ENCODE results near the gene HNRNPLL. TPM values are rescaled to one million over a fixed set of nuclear protein-coding genes. Genes with fewer than 3 reads are reported as not detected.

Gene HNRNPLL
- total RNA-seq, 1 donor from 2014 or later: 55.9 TPM

DNA sequence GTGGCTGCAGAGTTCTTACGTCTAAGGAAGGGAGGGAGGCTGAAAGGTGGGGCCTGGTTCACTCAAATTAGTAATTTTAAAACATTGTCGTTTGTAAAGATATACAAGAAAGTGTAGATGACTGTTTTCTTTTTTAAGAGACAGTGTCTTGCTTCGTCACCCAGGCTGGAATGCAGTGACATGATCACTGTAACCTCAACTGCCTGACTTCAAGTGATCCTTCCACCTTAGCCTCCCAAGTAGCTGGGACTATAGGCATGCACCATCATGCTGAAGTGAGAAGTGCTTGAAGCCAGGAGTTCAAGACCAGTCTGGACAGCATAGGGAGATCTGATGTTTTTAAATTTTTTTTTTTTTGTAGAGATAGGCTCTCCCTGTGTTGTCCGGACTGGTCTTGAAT, 52.9 kb downstream of the HNRNPLL start:
- no peak overlapping the region for H3K27ac Mint-ChIP-seq (ENCODE audit: unreplicated experiment)
- no peak overlapping the region for H3K4me3 Mint-ChIP-seq (ENCODE audit: unreplicated experiment)

DNA sequence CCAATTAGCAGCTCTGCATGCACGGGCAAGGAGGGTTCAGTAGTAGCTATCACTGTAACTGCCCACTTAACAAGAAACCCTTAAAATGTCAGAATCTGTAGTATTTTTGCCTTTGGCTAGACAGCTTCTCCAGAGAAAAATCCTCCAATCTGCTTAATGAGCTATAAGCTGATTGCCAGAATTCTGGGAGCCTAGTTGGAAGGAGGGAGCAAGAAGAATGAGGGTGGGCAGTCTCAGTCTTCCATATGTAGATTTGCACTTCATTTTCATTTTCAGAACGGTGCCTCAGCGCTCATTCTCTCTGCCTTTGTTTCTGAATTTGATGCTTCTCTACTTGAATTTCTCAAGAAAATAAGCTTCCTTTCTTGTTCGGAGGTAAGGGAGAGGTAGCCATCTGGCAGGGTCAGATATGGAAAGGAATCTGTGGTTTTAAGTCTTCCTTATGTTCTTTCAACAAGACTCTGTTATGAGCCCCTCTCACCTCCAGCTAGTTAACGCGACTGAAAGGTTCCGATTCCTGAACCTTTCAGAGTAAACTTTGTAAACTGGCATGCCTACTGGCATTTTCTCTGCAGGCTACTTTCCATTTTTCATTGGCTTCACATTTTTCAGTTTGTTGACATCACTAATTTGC, 53.5 kb downstream of the HNRNPLL start:
- no peak for FAIRE-seq
- Histone ChIP-seq H3K9ac (ENCODE audit: low read length) (no peak overlapping the region), H3K27ac (ENCODE audit: low read depth, low read length) (no peak overlapping the region), H3K27me3 (ENCODE audit: insufficient read depth, low read length) (no peaks in the 10 kb centered on the region), H3K4me3 (ENCODE audit: insufficient read depth, low read depth, low read length) (no peak overlapping the region), H3K4me2 (ENCODE audit: low read length) (no peak overlapping the region), H3K9me3 (ENCODE audit: insufficient read depth, low read depth, low read length) (no peaks in the 10 kb centered on the region), H2AFZ (ENCODE audit: low read depth, low read length) (no peak overlapping the region), H4K20me1 (ENCODE audit: insufficient read depth, low read length) (no peaks in the 10 kb centered on the region), H3K79me2 (ENCODE audit: insufficient read depth, low read length) (no peaks in the 10 kb centered on the region), H3K36me3 (ENCODE audit: insufficient read depth, low read length) (no peaks in the 10 kb centered on the region), H3K4me1 (ENCODE audit: insufficient read depth, low read length) (no peaks in the 10 kb centered on the region)
- Mint-ChIP-seq H3K36me3 (ENCODE audit: low read depth, unreplicated experiment) (peaks cover 6% of the 10 kb centered on the region), H3K4me3 (ENCODE audit: unreplicated experiment) (no peak overlapping the region), H3K27ac (ENCODE audit: unreplicated experiment) (no peak overlapping the region), H3K9me3 (ENCODE audit: unreplicated experiment) (peaks cover 2% of the 10 kb centered on the region), H3K27me3 (ENCODE audit: low read depth, unreplicated experiment) (no peaks in the 10 kb centered on the region), H3K4me1 (ENCODE audit: low read depth, unreplicated experiment) (peaks cover 5% of the 10 kb centered on the region)
- DNase-seq (ENCODE audit: low read depth): no peak
- TF ChIP-seq, protein P1, sequence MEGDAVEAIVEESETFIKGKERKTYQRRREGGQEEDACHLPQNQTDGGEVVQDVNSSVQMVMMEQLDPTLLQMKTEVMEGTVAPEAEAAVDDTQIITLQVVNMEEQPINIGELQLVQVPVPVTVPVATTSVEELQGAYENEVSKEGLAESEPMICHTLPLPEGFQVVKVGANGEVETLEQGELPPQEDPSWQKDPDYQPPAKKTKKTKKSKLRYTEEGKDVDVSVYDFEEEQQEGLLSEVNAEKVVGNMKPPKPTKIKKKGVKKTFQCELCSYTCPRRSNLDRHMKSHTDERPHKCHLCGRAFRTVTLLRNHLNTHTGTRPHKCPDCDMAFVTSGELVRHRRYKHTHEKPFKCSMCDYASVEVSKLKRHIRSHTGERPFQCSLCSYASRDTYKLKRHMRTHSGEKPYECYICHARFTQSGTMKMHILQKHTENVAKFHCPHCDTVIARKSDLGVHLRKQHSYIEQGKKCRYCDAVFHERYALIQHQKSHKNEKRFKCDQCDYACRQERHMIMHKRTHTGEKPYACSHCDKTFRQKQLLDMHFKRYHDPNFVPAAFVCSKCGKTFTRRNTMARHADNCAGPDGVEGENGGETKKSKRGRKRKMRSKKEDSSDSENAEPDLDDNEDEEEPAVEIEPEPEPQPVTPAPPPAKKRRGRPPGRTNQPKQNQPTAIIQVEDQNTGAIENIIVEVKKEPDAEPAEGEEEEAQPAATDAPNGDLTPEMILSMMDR (IDR thresholded peaks at IDR 0.05; ENCODE audit: insufficient read depth, low read depth, low read length): no peak
- no peak for TF ChIP-seq EZH2 (IDR thresholded peaks at IDR 0.05; ENCODE audit: insufficient read depth, low read length)

More for the DNA sequence above, 52.9 kb downstream of the HNRNPLL start:
- no peak for DNase-seq (ENCODE audit: low read depth)
- FAIRE-seq: no peak
- no peak overlapping the region for H3K4me3 ChIP-seq (ENCODE audit: insufficient read depth, low read depth, low read length)
- H3K9me3 ChIP-seq (ENCODE audit: insufficient read depth, low read depth, low read length): no peaks in the 10 kb centered on the region
- no peaks in the 10 kb centered on the region for H3K27me3 ChIP-seq (ENCODE audit: insufficient read depth, low read length)
- no peak overlapping the region for H3K9ac ChIP-seq (ENCODE audit: low read length)
- no peaks in the 10 kb centered on the region for H3K79me2 ChIP-seq (ENCODE audit: insufficient read depth, low read length)
- no peak overlapping the region for H3K27ac ChIP-seq (ENCODE audit: low read depth, low read length)
- no peaks in the 10 kb centered on the region for H3K36me3 ChIP-seq (ENCODE audit: insufficient read depth, low read length)
- H3K4me2 ChIP-seq (ENCODE audit: low read length): no peak overlapping the region
- peaks cover 5% of the 10 kb centered on the region for H4K20me1 ChIP-seq (ENCODE audit: insufficient read depth, low read length)
- TF ChIP-seq EZH2 (IDR thresholded peaks at IDR 0.05; ENCODE audit: insufficient read depth, low read length): no peak
- TF ChIP-seq, protein P1 (IDR thresholded peaks at IDR 0.05; ENCODE audit: insufficient read depth, low read depth, low read length): no peak
- peaks cover 6% of the 10 kb centered on the region for H3K36me3 Mint-ChIP-seq (ENCODE audit: low read depth, unreplicated experiment)
- H2AFZ ChIP-seq (ENCODE audit: low read depth, low read length): no peak overlapping the region
- H3K4me1 ChIP-seq (ENCODE audit: insufficient read depth, low read length): no peaks in the 10 kb centered on the region
- peaks cover 2% of the 10 kb centered on the region for H3K4me1 Mint-ChIP-seq (ENCODE audit: low read depth, unreplicated experiment)
- no peaks in the 10 kb centered on the region for H3K9me3 Mint-ChIP-seq (ENCODE audit: unreplicated experiment)
- no peaks in the 10 kb centered on the region for H3K27me3 Mint-ChIP-seq (ENCODE audit: low read depth, unreplicated experiment)

DNA sequence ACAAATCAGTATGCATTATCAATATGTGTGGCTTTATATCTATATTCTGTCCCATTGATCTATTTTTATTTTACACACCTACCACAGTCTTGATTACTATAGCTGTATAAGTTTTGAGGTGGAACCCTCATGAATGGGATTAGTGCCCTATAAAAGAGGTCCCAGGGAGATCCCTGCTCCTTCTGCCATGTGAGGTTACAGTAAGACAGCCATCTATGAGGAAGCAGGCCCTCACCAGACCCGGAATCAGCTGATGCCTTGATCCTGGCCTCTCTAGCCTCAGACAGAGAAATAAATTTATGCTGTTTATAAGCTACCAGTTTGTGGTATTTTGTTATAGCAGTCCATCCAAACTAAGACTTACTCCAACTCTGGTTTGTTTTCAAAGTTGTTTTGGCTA, 54.9 kb downstream of the HNRNPLL start:
- Histone ChIP-seq H3K4me1 (ENCODE audit: insufficient read depth, low read length) (peaks cover 4% of the 10 kb centered on the region), H3K9me3 (ENCODE audit: insufficient read depth, low read depth, low read length) (no peaks in the 10 kb centered on the region), H4K20me1 (ENCODE audit: insufficient read depth, low read length) (no peaks in the 10 kb centered on the region), H2AFZ (ENCODE audit: low read depth, low read length) (no peak overlapping the region), H3K4me2 (ENCODE audit: low read length) (no peak overlapping the region), H3K27me3 (ENCODE audit: insufficient read depth, low read length) (no peaks in the 10 kb centered on the region), H3K79me2 (ENCODE audit: insufficient read depth, low read length) (no peaks in the 10 kb centered on the region), H3K36me3 (ENCODE audit: insufficient read depth, low read length) (no peaks in the 10 kb centered on the region), H3K9ac (ENCODE audit: low read length) (no peak overlapping the region), H3K27ac (ENCODE audit: low read depth, low read length) (no peak overlapping the region), H3K4me3 (ENCODE audit: insufficient read depth, low read depth, low read length) (no peak overlapping the region)
- no peak overlapping the region for H3K4me3 Mint-ChIP-seq (ENCODE audit: unreplicated experiment)
- no peak overlapping the region for H3K27ac Mint-ChIP-seq (ENCODE audit: unreplicated experiment)
- no peak for DNase-seq (ENCODE audit: low read depth)
- peaks cover 8% of the 10 kb centered on the region for H3K4me1 Mint-ChIP-seq (ENCODE audit: low read depth, unreplicated experiment)
- H3K9me3 Mint-ChIP-seq (ENCODE audit: unreplicated experiment): peaks cover 2% of the 10 kb centered on the region
- no peak for FAIRE-seq
- H3K27me3 Mint-ChIP-seq (ENCODE audit: low read depth, unreplicated experiment): no peaks in the 10 kb centered on the region
- peaks cover 6% of the 10 kb centered on the region for H3K36me3 Mint-ChIP-seq (ENCODE audit: low read depth, unreplicated experiment)
- TF ChIP-seq EZH2 (IDR thresholded peaks at IDR 0.05; ENCODE audit: insufficient read depth, low read length): no peak
- TF ChIP-seq, protein P1 (IDR thresholded peaks at IDR 0.05; ENCODE audit: insufficient read depth, low read depth, low read length): no peak

Data from astrocyte (in vitro differentiated cells and primary cell).